ENCODE data around the gene GPS1.
A peak's percentile ranks its signal among the peaks of the same experiment; 100 is the strongest.

The GPS1 gene

DNA sequence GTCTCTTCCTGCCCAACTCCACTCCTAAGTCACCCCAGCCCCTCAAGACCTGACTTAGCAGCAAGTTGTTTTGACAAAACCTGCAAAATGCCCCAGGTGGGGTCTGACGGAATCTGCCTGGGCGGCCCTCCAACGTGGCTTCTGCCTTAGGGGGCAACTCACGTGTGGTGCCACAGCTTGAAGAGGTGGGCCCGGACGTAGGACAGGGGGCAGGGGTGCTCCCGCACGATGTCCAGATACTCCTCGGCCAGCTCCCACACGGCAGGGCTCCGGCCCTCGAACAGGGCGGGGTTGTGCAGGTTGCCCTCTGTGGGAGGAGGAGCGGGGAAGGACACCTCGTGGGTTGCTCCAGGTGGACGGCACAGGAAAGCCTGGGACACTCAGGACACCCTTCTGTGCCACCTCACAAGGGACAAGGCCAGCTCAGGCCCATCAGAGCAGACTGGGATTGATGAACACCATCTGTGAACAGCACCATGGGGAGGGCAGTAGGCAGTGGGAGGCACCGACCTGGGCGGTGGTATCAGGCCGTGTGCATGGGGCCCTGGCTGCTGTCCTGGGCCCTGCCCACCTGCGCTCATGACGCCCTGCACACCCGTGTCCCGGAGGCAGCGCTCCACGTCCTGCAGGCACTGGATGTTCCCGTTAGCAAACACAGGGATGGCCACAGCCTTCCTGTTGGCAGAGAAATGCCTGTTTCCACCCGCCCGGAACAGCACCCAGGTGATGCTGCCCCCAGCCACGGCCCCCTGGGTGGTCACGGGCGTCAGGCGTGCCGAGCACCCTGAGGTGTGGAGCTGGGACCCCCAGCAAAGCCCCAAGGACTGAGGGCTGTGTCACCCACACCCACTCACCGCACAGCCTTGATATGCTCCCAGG lies 9.6 kb downstream of the GPS1 start:
- no peak for DNase-seq

DNA sequence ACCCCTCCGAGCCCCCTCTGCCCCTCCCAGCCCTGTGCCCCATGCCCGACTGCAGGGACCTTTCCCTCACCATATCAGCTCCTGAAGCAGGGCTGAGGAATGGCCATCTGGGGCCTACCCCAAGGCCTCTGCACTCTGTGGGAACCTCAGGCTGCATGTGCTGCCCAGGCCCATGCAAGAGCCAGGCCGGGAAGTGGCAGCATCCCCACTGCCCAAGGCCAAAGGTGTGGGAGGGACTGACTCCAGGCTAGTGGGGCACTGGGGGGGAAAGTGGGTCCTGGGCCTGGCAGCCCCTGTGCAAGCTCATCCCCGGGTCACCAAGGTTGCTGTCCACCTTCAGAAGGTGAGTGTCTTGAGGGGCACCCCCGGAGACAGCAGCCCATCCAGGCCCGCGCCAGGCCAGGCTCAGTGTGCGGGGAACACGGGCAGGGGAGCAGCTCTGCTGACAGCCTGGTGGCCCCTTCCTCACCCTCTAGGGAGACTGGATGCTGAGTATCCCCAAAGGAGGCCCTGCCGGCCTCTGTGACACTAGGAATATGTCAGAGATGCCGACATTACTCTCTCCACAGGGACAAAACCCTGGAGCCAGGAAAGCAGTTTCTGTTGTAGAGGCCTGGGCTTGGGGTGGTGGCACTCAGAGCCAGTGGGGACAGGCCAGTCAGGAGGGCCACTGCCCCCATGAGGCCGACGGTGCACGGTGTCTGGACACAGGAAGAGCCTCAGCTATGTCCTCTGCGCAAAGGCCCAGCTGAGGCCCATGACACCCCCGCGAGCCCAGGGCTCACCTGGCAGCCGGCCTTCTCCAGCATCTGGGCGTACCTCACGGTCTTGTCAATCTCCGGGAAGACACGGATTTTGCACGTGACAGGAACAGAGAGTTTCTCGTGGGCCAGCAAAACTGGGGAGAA lies 10.6 kb downstream of the GPS1 start:
- DNase-seq = no peak

DNA sequence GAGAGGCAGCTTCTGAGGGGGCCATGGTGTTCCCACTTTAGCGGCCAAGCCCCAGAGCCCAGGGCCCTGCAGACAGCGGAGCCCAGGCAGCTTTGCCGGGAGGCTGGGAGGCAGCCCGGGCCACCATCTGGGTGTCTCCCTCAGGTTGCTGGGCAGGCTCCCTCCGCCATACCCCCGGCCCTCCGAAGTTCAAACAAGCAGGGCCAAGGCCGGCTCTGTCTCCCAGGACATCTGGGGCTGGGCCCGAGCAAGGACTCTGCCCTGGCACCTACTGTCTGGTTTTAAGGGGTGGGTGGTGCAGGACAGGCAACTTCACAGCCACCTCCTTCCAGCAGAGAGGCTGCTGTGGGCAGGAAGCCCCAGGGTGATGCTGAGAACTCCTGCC lies 11.3 kb downstream of the GPS1 start:
- no peak for DNase-seq

DNA sequence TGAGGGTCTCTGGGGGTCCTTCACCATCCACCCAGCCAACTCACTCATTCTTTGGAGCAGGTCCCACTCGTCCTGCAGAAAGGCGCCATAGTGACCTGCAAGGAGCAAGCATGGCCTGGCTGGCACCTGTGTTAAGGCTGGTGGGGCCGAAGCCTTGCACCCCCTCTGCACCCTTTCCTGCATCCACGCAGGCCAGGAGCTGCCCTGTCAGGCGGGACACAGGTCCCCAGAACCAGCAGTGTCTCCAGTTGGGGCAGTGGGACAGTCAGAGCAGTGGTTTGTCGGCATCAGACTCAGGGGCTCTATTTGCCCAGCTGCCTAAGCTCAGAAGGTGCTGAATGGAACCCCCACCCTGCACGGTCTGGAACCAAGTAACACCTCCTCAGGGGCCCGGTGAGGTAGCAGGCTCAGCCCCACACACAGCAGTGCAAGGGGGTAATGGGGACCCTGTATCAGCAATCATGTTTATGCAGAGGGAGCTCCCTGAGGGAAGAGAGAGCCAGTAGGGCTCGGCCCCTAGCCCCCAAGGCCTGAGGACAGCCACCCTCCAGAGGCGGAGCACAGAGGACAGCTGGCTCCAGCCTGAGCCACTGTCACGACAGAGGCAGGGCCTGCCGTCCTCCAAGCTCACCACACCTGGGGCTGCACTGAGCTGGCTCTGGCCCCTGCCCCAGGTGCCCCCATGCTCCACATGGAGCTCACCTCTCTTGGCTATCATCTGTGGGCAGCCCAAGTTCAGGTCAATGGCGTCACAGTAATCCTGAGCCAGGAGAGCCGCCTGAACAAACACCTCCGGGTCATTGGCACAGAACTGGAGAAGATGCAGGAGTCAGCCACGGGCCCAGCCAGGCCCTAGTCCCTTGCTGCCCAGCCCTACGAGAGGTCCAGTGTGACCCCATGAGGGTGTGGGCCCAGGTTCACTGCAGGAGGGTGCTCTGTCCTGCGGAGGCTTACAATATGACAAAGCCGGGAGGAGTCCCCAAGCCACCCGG lies 12.0 kb downstream of the GPS1 start:
- no peak for DNase-seq

DNA sequence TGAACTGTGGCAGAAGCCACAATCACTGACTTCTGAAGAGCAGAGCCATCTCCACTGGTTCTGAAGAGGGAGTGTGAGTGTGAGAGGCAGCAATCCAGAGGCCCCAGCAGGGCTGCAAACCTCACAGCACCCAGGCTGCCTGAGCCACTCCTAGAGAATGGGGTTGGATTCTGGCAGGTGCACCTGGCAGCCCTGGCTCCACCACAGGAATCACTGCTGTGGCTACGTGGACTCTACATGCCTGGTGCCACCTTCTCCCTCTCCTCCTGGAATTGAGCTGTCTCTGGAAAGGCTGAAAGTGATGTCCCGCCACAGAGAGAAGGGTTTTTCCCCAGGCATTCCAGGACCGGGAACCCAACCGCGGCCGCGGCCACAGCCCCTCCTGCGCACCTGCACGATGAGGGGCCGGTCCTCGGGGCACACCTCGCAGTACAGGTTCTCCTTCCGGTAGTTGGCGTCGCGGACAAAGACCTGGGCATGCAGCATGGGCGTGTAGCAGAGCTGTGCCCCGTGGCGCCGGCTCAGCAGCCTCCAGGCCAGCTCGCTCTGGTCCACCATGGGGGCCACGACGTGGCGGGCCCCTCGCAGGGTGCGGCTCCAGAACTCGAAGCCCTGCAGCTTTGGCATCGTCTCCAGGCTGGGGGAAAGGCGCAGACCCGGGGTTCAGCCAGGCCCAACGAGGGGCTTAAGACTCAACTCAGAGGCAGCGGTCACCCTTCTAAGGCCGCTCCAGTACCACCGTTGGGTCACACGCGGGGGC lies 12.9 kb downstream of the GPS1 start:
- no peak for DNase-seq

DNA sequence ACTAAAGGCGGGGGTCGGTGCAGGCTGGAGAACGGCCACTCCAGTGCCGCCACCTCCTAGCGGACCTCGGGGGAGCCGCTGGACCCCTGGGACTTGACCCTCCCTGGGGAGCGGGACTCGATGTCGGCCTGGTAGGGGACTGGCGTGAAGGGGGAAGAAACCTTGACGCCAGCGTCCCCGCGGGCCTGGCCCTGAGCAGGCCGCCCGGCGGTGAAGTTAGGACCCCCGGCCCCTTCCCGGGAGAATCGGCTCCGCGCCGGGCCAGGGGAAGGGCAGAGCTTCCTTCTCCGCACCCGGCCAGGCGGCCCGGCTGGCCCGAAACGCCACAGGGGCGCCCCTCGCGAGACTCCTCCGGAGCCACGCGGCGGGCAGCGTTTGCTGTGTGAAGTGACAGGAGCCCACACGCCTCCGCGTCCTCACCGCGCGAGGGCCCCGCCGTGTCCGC lies 13.5 kb downstream of the GPS1 start:
- DNase-seq = no peak

DNA sequence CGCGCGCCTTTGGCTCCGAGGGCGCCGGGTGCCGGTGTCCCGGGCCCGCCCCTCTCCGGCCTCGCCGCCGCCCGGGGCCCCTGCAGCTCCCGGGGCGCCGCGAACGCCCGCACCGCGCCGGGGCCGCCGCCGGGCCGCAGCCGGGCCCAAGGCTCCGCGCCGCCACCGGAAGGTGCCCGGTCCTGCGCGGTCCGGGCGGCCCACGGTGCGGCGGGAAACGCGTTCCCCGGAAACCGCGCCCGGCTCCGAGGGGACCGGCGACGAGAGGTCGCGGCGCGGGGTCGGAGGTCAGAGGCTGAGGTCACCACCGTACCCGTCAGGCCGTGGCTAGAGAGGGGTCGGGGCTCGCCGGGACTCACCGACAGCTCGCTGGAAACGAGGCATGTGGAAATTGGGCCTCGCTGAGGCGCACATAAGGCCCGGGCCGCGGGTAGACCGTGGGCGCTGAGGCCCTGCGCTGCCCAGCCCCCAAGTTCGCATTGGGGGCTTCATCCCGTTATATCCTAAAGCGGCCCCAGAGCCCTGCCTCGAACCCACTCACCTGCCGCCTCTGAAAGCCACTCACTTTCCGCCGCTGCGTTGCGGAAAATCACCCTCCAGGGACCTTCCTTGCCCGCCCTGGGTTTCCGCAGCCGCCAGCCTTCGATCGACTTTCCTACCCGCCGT lies 14.1 kb downstream of the GPS1 start, which contains the start of gene DUS1L:
DUS1L (minus strand) TSS at position 167 of the 666 bp plus-strand sequence. CDS start 745 bp downstream, outside the sequence.
- peak; percentile 57 to 79 for DNase-seq

DNA sequence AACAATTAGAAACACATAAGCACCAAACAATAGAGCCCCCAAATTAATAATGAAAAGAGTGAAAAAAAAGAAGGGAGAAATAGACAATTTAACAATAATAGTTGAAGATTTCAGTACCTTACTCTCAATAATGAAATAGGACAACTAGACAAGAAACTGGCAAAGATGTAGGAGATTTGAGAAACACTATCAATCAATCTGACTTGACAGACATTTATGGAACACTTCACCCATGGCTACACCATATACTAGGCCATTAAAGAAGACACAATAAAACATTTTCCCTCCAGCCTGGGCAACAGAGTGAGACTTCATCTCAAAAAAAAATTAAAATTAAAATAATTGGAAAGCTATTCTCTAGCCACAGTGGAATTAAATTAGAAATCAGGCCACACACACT lies 18.9 kb downstream of the GPS1 start:
- no peak for DNase-seq

DNA sequence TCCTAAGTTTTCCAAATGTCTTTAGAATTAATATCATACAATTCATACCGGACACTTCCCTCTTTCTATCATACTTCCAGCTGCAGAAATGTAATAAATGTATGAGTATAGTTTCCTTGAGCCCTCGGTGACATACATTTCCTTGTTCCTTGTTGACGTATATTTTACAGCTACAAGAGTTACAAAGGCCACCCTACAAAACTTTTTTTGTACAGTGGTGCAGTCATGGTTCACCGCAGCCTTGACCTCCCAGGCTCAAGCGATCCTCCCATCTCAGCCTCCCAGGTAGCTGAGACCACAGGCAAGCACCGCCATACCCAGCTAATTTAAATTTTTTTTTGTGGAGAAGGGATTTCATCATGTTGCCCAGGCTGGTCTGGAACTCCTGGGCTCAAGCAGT lies 21.1 kb downstream of the GPS1 start:
- no peak for DNase-seq

DNA sequence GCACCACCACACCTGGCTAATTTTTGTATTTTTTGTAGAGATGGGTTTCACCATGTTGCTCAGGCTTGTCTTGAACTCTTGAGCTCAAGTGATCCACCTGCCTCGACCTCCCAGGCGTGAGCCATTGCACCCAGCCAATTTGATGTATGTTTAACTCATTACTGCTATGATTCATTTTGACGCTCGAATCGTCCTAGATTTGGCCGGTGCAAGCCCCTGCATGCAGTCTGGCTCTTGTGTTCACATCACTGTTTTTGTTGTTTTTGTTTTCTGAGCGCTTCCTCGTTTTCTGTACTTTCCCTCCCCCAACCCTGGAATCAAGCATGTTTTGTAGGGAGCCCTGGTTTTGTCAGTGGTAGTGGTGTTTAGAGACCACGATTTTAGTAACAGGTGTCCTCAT lies 21.7 kb downstream of the GPS1 start:
- DNase-seq = no peak

DNA sequence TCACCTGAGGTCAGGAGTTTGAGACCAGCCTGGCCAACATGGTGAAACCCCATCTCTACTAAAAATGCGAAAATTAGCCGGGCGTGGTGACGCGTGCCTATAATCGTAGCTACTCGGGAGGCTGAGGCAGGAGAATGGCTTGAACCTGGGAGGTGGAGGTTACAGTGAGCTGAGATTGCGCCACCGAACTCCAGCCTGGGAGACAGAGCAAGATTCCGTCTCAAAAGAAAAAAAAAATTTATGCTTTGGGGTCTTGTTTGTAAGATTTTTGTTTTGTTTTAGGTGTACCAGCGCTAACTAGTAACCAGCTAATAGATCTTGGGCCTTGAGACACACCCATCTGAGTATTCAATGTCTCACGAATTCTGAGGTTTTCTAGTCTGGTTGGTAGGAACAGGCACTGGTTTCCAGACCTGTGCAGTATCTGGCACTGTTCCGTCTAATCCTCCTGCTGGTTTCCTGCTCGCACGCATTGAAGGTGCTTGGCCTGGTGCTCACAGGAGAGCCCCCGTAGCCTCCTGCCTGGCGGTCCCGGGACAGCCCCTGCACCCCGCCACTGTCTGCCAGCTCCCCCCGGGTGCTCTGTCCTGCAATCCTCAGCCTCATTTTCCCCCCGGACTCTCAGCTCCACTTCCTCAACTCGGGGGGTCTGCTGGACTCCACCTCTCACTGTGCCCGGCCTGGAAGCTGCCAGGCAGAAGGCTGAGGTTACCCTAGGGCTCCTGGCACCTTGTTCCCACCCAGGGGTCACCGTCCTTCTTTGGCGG lies 24.5 kb downstream of the GPS1 start:
- no peak for DNase-seq

DNA sequence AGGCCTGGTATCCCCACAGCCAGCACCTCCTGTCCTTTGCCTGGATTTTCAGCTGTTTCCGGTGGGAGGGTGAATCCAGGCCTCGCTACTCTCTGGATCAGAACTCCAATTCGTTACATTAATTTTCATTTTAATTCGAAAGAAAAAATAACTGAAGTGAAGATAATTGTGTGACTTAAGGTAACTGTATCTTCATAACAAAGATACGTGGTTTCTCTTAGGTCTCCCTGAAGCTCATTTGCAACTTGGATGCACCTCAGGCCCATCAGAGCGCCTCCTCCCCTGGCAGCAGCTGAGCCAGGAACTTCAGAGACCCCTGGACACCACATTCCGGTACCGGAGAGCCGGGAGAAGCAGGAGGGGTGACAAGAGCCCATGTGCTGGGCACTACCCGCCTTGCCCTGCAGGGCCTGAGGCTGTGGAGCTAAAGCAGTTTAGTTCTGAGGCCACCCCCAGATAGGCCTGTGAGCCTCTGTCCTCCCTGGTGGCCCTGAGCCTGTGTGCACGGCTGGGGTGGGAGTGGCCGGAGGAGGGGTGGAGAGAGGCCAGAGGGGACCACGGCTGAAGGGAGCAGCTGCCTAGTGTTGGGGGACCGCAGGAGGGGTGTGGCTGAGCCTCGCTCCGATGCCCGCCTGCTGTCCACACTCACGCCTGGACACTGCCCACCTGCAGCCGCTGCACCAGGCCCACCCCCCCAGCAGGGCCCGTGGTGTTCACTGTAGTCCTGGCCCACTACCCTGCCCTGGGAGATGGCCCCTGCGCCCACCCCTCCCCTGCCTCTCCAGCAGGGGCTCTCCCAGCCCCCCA lies 25.3 kb downstream of the GPS1 start:
- no peak for DNase-seq

DNA sequence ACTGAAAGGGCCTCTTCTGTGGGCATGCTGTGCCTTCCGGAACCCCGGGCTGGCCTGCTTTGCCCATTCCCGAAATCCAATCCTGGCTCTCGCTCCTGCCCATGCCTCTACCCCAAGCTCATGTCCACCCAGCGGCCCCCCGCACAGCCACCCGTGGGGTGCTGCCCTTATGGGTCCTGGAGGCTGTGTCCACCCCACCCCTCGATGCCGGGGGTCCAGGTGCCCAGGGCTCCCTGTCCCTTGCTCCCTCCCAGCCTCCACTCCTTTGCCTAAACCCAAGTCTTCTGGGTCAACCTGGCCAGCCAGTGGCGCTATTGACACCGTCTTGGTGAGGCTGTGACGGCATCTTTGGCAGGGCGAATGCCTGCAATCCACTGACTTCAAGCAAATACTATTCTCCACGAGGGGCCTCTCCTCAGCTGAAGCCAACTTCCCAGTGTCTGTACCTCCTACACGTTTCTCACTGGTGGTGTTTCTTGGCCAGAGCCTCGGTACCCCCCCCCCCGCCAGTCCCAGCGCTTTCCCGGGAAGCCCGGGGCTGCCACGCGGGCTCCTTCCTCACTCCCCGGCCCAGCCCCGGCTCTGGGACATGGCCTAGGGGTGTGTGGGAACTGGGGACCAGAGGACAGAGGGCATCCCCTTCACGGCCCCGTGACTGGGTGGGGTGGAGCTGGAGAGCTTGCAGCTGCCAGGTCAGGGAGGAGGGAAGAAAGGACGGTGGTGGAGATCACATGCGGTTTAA lies 26.1 kb downstream of the GPS1 start:
- DNase-seq = no peak

DNA sequence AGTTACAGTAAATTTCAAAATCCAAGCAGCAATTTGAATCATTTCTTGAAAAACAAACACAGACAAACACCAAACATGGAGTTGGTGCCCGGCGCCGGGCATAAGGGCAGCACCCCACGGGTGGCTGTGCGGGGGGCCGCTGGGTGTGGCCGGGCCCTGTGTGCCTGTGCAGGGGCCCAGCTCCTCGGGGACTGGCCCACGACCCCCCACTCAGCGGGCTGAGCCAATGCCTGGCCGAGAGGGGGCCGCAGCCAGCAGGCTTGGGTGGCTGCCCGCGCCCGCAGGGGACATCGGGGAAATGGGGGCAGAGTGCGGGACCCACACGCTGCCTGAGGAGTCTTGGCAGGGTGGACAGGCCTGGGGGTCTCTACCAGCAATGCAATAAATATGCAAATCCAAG lies 26.7 kb downstream of the GPS1 start:
- no peak for DNase-seq

DNA sequence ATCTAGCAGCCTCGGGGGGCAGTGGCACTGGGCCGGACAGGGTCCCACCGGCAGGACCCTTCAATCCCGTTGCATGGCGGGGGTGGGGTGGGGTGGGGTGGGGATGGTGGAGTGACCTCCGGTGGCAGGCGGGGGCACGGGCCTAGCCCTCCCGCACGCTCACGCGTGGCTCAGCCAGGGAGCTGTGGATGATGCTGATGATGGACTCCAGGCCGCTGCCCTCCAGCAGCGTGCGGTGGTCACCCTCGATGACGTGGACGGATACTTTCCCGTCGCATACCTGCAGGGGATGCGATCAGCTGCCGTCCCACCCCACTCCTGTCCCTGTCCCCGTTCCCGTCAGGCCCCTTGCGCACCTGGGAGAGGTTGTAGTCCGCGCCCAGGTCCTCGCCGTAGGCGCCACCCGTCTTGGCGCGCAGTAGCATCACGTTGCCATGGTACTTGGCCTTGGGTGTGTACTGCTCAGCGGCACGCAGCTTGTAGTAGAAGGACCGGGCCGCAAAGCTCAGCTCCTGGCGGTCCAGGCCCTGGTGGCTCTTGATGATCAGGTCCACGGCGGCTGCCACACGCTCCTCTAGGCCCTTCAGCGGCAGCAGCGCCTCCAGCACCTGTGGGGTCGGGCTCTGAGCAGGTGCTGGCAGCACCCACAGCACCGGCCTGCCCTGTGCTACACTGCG lies 27.4 kb downstream of the GPS1 start:
- DNase-seq = no peak

DNA sequence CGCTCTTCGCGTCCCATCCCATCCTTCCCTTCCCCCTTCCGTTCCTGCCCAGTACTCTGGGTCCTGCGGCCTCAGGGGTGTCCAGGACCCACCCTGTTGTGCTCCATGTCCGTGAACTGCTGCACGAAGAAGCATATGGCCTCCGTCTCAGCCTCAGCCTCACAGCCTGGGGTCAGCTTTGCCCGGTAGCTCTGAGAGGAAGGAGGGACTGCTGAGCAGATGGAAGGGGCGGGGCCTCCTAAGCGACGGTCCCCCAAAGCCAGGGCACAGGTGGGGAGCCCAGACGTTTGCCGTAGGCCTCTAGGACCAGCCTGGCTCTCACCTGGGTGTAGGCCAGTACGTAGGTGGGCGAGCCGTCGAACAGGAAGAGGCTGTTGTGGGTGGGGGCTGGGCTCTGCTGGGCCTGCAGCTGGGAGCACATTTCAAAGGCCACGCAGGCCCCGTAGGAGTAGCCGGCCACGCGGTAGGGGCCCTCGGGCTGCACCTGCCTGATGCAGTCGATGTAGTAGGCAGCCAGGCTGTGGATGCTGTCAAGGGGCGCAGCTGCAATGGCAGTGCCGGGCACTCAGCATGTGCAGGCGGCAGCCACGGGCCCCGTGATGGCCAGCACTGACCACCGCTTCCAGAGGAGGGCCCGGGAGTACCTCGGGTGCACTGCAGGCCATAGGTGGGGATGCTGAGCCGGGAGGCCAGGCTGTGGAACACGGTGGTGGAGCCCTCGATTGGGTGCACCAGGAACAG lies 28.5 kb downstream of the GPS1 start:
- no peak for DNase-seq

DNA sequence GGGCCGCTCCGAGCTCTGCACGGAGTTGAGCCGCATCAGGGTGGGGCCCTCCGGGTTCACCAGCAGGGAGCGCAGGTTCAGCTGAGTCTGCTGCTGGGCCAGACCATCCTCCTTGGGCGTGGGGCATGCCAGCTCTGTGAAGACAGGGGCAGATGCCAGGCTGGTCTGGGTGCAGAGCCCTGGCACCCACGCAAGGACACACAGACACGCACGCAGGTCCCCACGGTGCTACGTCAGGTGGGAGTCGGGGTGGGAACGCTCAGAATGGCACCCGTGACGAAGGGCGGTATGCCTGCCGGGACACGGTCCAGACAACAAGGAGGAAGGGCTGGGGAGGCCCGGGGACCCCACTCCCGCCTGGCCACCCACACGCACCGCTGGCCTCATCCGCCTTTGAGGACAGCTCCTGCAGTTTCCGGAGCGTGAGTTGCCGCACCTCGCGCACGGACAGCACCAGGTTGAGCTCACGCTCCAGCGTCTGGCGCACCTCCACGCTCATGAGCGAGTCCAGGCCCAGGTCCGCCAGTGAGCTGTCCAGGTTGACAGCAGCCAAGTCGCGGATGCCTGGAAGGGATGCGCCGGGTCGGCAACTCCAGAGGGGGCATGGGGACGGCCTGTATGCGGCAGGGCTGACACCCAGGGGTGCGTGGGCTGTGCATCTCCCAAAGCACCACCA lies 29.2 kb downstream of the GPS1 start:
- no peak for DNase-seq

All from CD4-positive, alpha-beta T cell treated with Interferon alpha-2 for 1 hour (primary cell).